MM.1S (cell line): Measurements from ENCODE around the gene CDKL1.

Experiments used
- DNase-seq: peaks from one replicate; pipeline ENCODE4 v3.0.0-alpha.2; 2015
- H2AFZ ChIP-seq: fragments of 300-600 bp; sonication (generic); 2 replicates; pipeline ENCODE4 v1.6.0; 2016; ENCODE audit warnings: antibody characterized with exemption, low read length
- H3F3A ChIP-seq: fragments of 300-600 bp; sonication (generic); 2 replicates; pipeline ENCODE4 v1.6.1; 2016; ENCODE audit warnings: mild to moderate bottlenecking, antibody characterized with exemption, low read length, moderate library complexity, mixed read lengths; ENCODE audit not compliant: insufficient read depth
- H3K27ac ChIP-seq: fragments of 300-600 bp; sonication (generic); 2 replicates; pipeline ENCODE4 v1.5.1; 2016; ENCODE audit warnings: mild to moderate bottlenecking, low read length
- H3K27me3 ChIP-seq: fragments of 300-600 bp; sonication (generic); replicated peaks from 2 replicates; pipeline ENCODE4 v1.6.0; 2016; ENCODE audit warnings: low read length; ENCODE audit not compliant: insufficient read depth
- H3K36me3 ChIP-seq: fragments of 300-600 bp; sonication (generic); replicated peaks from 2 replicates; pipeline ENCODE4 v1.6.1; 2016; ENCODE audit warnings: mild to moderate bottlenecking, low read length, mixed read lengths; ENCODE audit not compliant: insufficient read depth
- H3K4me1 ChIP-seq: fragments of 300-600 bp; sonication (generic); 2 replicates; pipeline ENCODE4 v1.6.1; 2016; ENCODE audit warnings: low read length, mixed read lengths
- H3K4me2 ChIP-seq: fragments of 300-600 bp; sonication (generic); 2 replicates; pipeline ENCODE4 v1.6.0; 2016; ENCODE audit warnings: low read depth, low read length
- H3K4me3 ChIP-seq: fragments of 300-600 bp; sonication (generic); 2 replicates; pipeline ENCODE4 v1.5.1; 2016; ENCODE audit warnings: low read length, mixed read lengths
- H3K79me2 ChIP-seq: fragments of 300-600 bp; sonication (generic); 2 replicates; pipeline ENCODE4 v1.6.1; 2016; ENCODE audit warnings: mixed run types, low read length, mixed read lengths
- H3K9ac ChIP-seq: fragments of 300-600 bp; sonication (generic); 2 replicates; pipeline ENCODE4 v1.6.1; 2016; ENCODE audit warnings: low read length, mixed read lengths
- H3K9me2 ChIP-seq: fragments of 300-600 bp; sonication (generic); replicated peaks from 2 replicates; pipeline ENCODE4 v1.6.1; 2016; ENCODE audit warnings: mild to moderate bottlenecking, low read length, mixed read lengths; ENCODE audit not compliant: insufficient read depth
- H3K9me3 ChIP-seq: fragments of 300-600 bp; sonication (generic); replicated peaks from 2 replicates; pipeline ENCODE4 v1.6.1; 2016; ENCODE audit warnings: mild to moderate bottlenecking, low read length, mixed read lengths; ENCODE audit not compliant: insufficient read depth
- H4K20me1 ChIP-seq: fragments of 300-600 bp; sonication (generic); 2 replicates; pipeline ENCODE4 v1.6.1; 2016; ENCODE audit warnings: mild to moderate bottlenecking, low read length, moderate library complexity, mixed read lengths; ENCODE audit not compliant: insufficient read depth
- CTCF ChIP-seq: fragments of 300-600 bp; sonication (generic); IDR thresholded peaks from 2 replicates; pipeline ENCODE4 v1.5.1; 2016; ENCODE audit warnings: antibody characterized with exemption, low read length, mixed read lengths
- EZH2 ChIP-seq: fragments of 300-600 bp; sonication (generic); optimal IDR thresholded peaks from 2 replicates; pipeline ENCODE3; 2017; ENCODE audit warnings: low read depth, mild to moderate bottlenecking, antibody characterized with exemption, low read length, mixed read lengths
- EZH2phosphoT487 ChIP-seq: fragments of 300-600 bp; sonication (generic); IDR thresholded peaks from 2 replicates; pipeline ENCODE4 v1.6.1; 2018; ENCODE audit warnings: antibody characterized with exemption, low read length

CDKL1 gene

GRCh38 chr14:50410071-50410470 lies 13.4 kb upstream of the CDKL1 start:
- Histone ChIP-seq H2AFZ (no peak overlapping the region), H3K9ac (no peak overlapping the region), H4K20me1 (no peaks in the 10 kb centered on the region), H3F3A (no peaks in the 10 kb centered on the region), H3K79me2 (no peaks in the 10 kb centered on the region), H3K27me3 (no peaks in the 10 kb centered on the region), H3K27ac (no peak overlapping the region), H3K36me3 (no peaks in the 10 kb centered on the region), H3K4me1 (no peaks in the 10 kb centered on the region), H3K9me3 (no peaks in the 10 kb centered on the region), H3K4me2 (no peak overlapping the region), H3K4me3 (no peak overlapping the region), H3K9me2 (no peaks in the 10 kb centered on the region)
- TF ChIP-seq CTCF = no peak
- no peak for TF ChIP-seq EZH2phosphoT487
- no peak for TF ChIP-seq EZH2
- no peak for DNase-seq

GRCh38 chr14:50407111-50407812 lies 10.6 kb upstream of the CDKL1 start:
- no peak for TF ChIP-seq EZH2
- TF ChIP-seq CTCF = no peak
- no peak for TF ChIP-seq EZH2phosphoT487
- H3K4me1 ChIP-seq = no peaks in the 10 kb centered on the region
- no peaks in the 10 kb centered on the region for H4K20me1 ChIP-seq
- no peaks in the 10 kb centered on the region for H3K9me3 ChIP-seq
- H3K27me3 ChIP-seq = no peaks in the 10 kb centered on the region
- no peak overlapping the region for H3K27ac ChIP-seq
- no peak overlapping the region for H2AFZ ChIP-seq
- no peak overlapping the region for H3K4me2 ChIP-seq
- H3K9ac ChIP-seq = no peak overlapping the region
- H3K36me3 ChIP-seq = no peaks in the 10 kb centered on the region
- H3F3A ChIP-seq = no peaks in the 10 kb centered on the region
- no peaks in the 10 kb centered on the region for H3K9me2 ChIP-seq
- no peak for DNase-seq
- no peak overlapping the region for H3K4me3 ChIP-seq
- no peaks in the 10 kb centered on the region for H3K79me2 ChIP-seq

- H3K9ac ChIP-seq = no peak overlapping the region
- H3K9me3 ChIP-seq = no peaks in the 10 kb centered on the region
- no peaks in the 10 kb centered on the region for H3K4me1 ChIP-seq
- H3K27me3 ChIP-seq = no peaks in the 10 kb centered on the region
- H4K20me1 ChIP-seq = no peaks in the 10 kb centered on the region
- no peak for DNase-seq
- H2AFZ ChIP-seq = no peak overlapping the region
- no peaks in the 10 kb centered on the region for H3K9me2 ChIP-seq
- no peak for TF ChIP-seq CTCF
- no peak for TF ChIP-seq EZH2
- no peak for TF ChIP-seq EZH2phosphoT487
- H3K79me2 ChIP-seq = no peaks in the 10 kb centered on the region
- no peak overlapping the region for H3K4me3 ChIP-seq
- no peak overlapping the region for H3K4me2 ChIP-seq
- H3K36me3 ChIP-seq = no peaks in the 10 kb centered on the region
- no peaks in the 10 kb centered on the region for H3F3A ChIP-seq
- no peak overlapping the region for H3K27ac ChIP-seq
Observed at GRCh38 chr14:50403419-50403818, 6.7 kb upstream of the CDKL1 start.
